SKM-1 treated with dmso at 0.1 percent for 144 hours (cell line): Measurements from ENCODE around the gene ATAD3A.
"Not testable (repeated sequence)": the region's sequence is repeated elsewhere in the genome, so short reads cannot be mapped to it uniquely, and the experiment has no call there.

Experiments used
- DNase-seq: peaks from one replicate; lab custom pipeline; 2025; ENCODE audit not compliant: unreplicated experiment; lab: John Stamatoyannopoulos, UW

ATAD3A gene

GRCh38 chr1:1521331-1521730 is 9.4 kb downstream of the ATAD3A start:
- no peak for DNase-seq

- not testable (repeated sequence) for DNase-seq
Measured at GRCh38 chr1:1522536-1522935, 10.6 kb downstream of the ATAD3A start.

- not testable (repeated sequence) for DNase-seq
Measured at GRCh38 chr1:1523226-1523625, 11.3 kb downstream of the ATAD3A start.

GRCh38 chr1:1523651-1524050 is 11.7 kb downstream of the ATAD3A start:
- DNase-seq, result not testable (repeated sequence)

GRCh38 chr1:1524750-1525383 is 12.9 kb downstream of the ATAD3A start:
- not testable (repeated sequence) for DNase-seq

- not testable (repeated sequence) for DNase-seq
Measured at GRCh38 chr1:1526476-1526875, 14.5 kb downstream of the ATAD3A start.

- DNase-seq, result no peak
Measured at GRCh38 chr1:1527092-1527816, 15.3 kb downstream of the ATAD3A start.

- DNase-seq, result no peak
Measured at GRCh38 chr1:1528301-1529267, 16.6 kb downstream of the ATAD3A start.

- DNase-seq, result no peak
Measured at GRCh38 chr1:1529321-1529720, 17.4 kb downstream of the ATAD3A start.

- DNase-seq, result no peak
Measured at GRCh38 chr1:1529936-1530335, 18.0 kb downstream of the ATAD3A start.

GRCh38 chr1:1531947-1532346 is 20.0 kb downstream of the ATAD3A start:
- no peak for DNase-seq

GRCh38 chr1:1533176-1533893 is 21.4 kb downstream of the ATAD3A start:
- not testable (repeated sequence) for DNase-seq

GRCh38 chr1:1533894-1534291 is 21.9 kb downstream of the ATAD3A start:
- DNase-seq, result not testable (repeated sequence)

- no peak for DNase-seq
Measured at GRCh38 chr1:1534401-1535154, 22.6 kb downstream of the ATAD3A start.

GRCh38 chr1:1535201-1536018 is 23.4 kb downstream of the ATAD3A start:
- DNase-seq, result no peak

- no peak for DNase-seq
Measured at GRCh38 chr1:1536019-1536937, 24.3 kb downstream of the ATAD3A start.

GRCh38 chr1:1536938-1537546 is 25.1 kb downstream of the ATAD3A start:
- DNase-seq, result no peak
